ENCODE measurements around the gene CAMK1. TPM values are rescaled to one million over a fixed set of nuclear protein-coding genes. Genes with fewer than 3 reads are reported as not detected.

CAMK1 gene
- total and polyA plus RNA-seq, 7 donors: 14.0 to 57.8 (median 45.7) TPM

DNA sequence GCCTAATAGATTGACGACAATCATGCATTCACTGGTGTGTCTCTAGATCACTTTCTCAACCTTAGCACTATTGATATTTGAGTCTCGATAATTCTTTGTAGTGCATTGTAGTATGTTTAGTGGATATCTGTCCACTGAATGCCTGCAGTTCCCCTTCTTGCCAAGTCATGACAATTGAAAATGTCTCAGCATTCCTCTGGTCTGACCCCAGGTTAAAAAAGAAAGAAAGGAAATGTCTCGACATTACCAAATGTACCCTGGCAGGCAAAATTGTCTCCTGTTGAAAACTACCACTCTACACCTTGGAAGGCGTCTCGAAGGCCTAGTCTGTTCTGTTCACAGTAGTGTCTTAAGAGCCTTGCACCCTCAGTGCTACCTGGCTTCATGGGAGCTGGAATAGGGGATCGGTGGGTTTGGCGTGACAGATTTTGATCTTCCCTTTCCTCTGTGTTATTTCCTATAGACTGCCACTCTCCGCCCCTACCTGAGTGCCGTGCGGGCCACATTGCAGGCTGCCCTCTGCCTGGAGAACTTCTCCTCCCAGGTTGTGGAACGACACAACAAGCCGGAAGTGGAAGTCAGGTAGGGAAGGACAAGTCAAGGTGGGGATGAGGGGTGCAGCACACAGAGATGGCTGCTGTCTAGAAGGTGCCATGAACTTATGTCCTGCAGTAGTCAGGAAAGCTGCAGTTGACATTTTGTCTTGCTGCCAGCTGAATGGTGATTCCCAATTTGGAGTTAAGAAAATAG is 27.6 kb upstream of the CAMK1 start:
- H3K4me3 ChIP-seq: no peak overlapping the region
- TF ChIP-seq EP300 (IDR thresholded peaks at IDR 0.05) (no peak), POLR2AphosphoS5 (IDR thresholded peaks at IDR 0.05) (no peak), POLR2A (IDR thresholded peaks at IDR 0.05) (no peak)
- TF ChIP-seq, protein P1, sequence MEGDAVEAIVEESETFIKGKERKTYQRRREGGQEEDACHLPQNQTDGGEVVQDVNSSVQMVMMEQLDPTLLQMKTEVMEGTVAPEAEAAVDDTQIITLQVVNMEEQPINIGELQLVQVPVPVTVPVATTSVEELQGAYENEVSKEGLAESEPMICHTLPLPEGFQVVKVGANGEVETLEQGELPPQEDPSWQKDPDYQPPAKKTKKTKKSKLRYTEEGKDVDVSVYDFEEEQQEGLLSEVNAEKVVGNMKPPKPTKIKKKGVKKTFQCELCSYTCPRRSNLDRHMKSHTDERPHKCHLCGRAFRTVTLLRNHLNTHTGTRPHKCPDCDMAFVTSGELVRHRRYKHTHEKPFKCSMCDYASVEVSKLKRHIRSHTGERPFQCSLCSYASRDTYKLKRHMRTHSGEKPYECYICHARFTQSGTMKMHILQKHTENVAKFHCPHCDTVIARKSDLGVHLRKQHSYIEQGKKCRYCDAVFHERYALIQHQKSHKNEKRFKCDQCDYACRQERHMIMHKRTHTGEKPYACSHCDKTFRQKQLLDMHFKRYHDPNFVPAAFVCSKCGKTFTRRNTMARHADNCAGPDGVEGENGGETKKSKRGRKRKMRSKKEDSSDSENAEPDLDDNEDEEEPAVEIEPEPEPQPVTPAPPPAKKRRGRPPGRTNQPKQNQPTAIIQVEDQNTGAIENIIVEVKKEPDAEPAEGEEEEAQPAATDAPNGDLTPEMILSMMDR (IDR thresholded peaks at IDR 0.05): no peak
- DNase-seq: no peak
- no peaks in the 10 kb centered on the region for H3K27me3 ChIP-seq
- peaks cover 31 to 66% (median 45%) of the 10 kb centered on the region in 4 donors for H3K36me3 ChIP-seq
- H3K27ac ChIP-seq: no peak overlapping the region
- 93 to 95% methylated on average over 12 of the region's 12 CpGs for WGBS, 2 donors
- H3K9me3 ChIP-seq: no peaks in the 10 kb centered on the region
- H3K4me1 ChIP-seq: peaks cover 0 to 23% (median 19%) of the 10 kb centered on the region in 4 donors
- intact Hi-C loops (cut with DNase I): no loop called here

DNA sequence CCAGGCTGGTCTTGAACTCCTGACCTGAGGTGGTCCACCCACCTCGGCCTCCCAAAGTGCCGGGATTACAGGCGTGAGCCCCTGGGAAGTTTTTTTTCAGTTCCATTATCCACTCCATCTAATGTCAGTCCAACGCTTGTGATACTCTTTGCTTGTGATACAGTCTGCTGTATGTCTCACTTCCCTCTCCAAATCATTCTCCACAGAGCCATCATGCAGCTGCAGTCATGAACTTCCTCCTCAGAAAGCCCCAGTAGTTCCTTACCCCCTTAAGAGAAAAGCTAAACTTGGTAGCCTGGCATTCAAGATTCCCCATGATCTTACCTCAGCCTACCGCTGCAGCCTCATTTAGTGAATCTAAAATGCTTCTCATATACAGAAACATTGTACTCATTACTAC is 25.5 kb upstream of the CAMK1 start:
- no peaks in the 10 kb centered on the region for H3K27me3 ChIP-seq
- peaks cover 0 to 40% (median 36%) of the 10 kb centered on the region in 4 donors for H3K4me1 ChIP-seq
- intact Hi-C loops (cut with DNase I): no loop called here
- DNase-seq: no peak
- H3K4me3 ChIP-seq: no peak overlapping the region
- peaks cover 13 to 49% (median 30%) of the 10 kb centered on the region in 4 donors for H3K36me3 ChIP-seq
- no peaks in the 10 kb centered on the region for H3K9me3 ChIP-seq
- WGBS, 2 donors: 74 to 86% methylated on average over 5 of the region's 5 CpGs
- H3K27ac ChIP-seq: no peak overlapping the region
- no peak for TF ChIP-seq POLR2AphosphoS5 (IDR thresholded peaks at IDR 0.05)
- TF ChIP-seq EP300 (IDR thresholded peaks at IDR 0.05): no peak
- TF ChIP-seq, protein P1 (IDR thresholded peaks at IDR 0.05): no peak
- TF ChIP-seq POLR2A (IDR thresholded peaks at IDR 0.05): no peak

DNA sequence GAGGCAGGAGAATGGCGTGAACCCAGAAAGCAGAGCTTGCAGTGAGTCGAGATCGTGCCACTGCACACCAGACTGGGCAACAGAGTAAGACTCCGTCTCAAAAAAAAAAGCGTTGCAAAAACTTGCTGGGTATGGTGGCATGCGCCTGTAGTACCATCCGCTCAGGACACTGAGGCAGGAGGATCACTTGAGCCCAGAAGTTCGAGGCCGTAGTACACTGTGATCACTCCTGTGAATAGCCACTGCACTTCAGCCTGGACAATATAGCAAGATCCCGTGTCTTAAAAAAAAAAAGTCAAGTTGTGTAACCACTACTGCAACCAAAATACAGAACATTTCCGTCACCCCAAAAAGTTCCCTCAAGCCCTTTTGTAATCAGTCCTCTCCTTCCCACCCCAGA is 24.7 kb upstream of the CAMK1 start:
- Histone ChIP-seq H3K4me1 (peaks cover 0 to 40% (median 36%) of the 10 kb centered on the region in 4 donors), H3K9me3 (no peaks in the 10 kb centered on the region), H3K27me3 (no peaks in the 10 kb centered on the region), H3K27ac (peak overlapping the region in 1 of 4 donors; percentile 98), H3K4me3 (no peak overlapping the region), H3K36me3 (peaks cover 6 to 49% (median 28%) of the 10 kb centered on the region in 4 donors)
- DNase-seq: no peak
- intact Hi-C loops (cut with DNase I): loop anchor here (5.0 kb wide), 1 partner anchor 62 kb away; the partner anchor contains the start of gene BRPF1
- TF ChIP-seq EP300 (IDR thresholded peaks at IDR 0.05) (no peak), POLR2AphosphoS5 (IDR thresholded peaks at IDR 0.05) (no peak), POLR2A (IDR thresholded peaks at IDR 0.05) (no peak)
- TF ChIP-seq, protein P1 (IDR thresholded peaks at IDR 0.05): no peak
- 94 to 96% methylated on average over 11 of the region's 11 CpGs for WGBS, 2 donors

DNA sequence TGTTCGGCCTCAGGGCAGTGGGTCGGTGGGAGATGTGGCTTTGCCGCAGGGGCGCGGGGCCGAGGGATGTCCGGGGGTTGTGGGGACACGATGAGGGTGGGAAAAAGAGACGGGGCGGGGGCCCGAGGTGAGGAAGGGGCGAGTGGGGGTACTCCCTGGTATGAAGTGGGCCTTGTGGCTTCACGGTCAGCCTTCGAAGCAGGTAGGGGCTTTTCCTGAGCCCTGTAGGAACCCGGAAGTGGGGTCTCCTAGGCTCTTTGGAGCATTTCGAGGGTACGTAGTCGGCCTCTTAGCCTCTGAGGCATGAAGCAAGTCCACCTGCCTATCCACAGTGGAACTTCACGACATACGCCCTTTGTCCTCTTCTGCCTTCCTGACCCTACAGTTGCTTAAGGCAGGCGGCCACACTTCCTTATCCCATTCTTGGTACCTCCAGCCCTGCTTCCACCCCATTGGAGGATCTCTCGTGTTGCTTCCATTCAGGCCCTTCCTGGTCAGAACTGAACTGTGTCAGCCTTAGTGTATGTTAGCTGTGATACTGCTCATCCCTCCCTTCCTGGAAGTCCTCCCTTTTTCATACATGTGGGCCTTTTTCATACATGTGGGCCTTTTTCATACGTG is 23.5 kb upstream of the CAMK1 start:
- Histone ChIP-seq H3K36me3 (peaks cover 8 to 49% (median 19%) of the 10 kb centered on the region in 4 donors), H3K27ac (peak overlapping the region; percentile 86 to 98 (median 96)), H3K4me1 (peaks cover 0 to 40% (median 36%) of the 10 kb centered on the region in 4 donors), H3K27me3 (no peaks in the 10 kb centered on the region), H3K4me3 (peak overlapping the region; percentile 60 to 99 (median 84)), H3K9me3 (no peaks in the 10 kb centered on the region)
- no peak for DNase-seq
- 1% methylated on average over 23 of the region's 23 CpGs for WGBS, 2 donors
- intact Hi-C loops (cut with DNase I): loop anchor here (2.0 to 5.0 kb wide), 2 partner anchors 44 to 61 kb away; partner anchors contain the start of genes BRPF1 and OGG1
- TF ChIP-seq POLR2AphosphoS5 (IDR thresholded peaks at IDR 0.05) (no peak), POLR2A (IDR thresholded peaks at IDR 0.05) (peak; percentile 66 to 82), EP300 (IDR thresholded peaks at IDR 0.05) (no peak)
- TF ChIP-seq, protein P1 (IDR thresholded peaks at IDR 0.05): peak in 1 of 4 experiments; percentile 16
